ENCODE measurements around the gene SELPLG. TPM values are rescaled to one million over a fixed set of nuclear protein-coding genes. Genes with fewer than 3 reads are reported as not detected.
A peak's percentile ranks its signal among the peaks of the same experiment; 100 is the strongest.

Gene SELPLG
- total and polyA plus RNA-seq, 11 donors = 1.0 to 26.7 (median 4.0) TPM

DNA sequence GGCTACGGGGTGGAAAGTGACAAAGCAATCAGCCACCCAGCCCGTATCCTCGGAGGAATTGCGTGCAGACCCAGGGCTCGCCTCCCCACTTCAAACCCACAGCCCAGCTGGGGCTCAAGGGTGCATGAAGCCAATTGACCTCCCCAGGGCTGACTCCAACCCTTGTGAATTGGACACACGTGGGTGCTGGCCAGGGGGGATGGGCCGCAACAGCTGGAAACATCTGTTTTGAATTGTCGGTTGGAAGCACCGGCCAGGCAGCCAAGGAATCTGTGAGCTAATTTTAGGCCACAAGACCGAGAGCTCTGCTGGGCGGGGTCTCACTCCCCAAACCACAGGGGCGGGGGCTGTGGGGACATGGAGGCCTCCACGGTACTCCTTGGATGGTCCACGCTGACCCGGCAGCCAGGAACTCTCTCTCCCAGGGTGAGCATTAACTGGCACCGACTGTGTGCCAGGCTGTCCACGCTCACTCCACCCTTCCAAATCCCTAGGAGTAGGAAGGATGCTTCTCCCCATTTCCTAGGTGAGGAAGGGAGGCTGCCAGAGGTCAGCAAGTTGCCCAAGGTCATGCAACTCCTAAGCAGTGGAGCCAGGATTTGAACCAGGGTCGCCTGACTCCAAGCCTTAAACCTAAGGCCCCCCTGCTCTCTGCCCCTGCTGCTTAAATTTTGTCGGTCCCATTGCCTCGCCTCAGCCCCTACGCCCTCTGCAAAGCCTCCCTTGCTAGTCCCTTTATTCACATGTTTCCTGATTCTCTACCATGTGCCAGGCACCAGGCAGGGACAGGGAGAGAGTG, 24.0 kb downstream of the SELPLG start:
- no peaks in the 10 kb centered on the region for H3K9me3 ChIP-seq
- intact Hi-C loops (cut with DNase I) = loop anchor here in 2 of 10 donors (5.0 to 10.0 kb wide), 2 partner anchors 37 to 435 kb away; no protein-coding TSS in a partner anchor
- TF ChIP-seq POLR2A (IDR thresholded peaks at IDR 0.05) (no peak), CTCF (IDR thresholded peaks at IDR 0.05) (no peak)
- DNase-seq = peak; percentile 83 to 87 (median 86)
- no peaks in the 10 kb centered on the region for H3K36me3 ChIP-seq
- ATAC-seq = peak; percentile 72 to 87 (median 87)
- peak overlapping the region in 1 of 12 donors; percentile 32 for H3K27ac ChIP-seq
- no peak overlapping the region for H3K4me3 ChIP-seq
- peaks cover 0 to 22% (median 11%) of the 10 kb centered on the region in 12 donors for H3K4me1 ChIP-seq
- WGBS, 4 donors = 29 to 42% (median 36%) methylated on average over 12 to 21 of the region's 21 CpGs
- no peaks in the 10 kb centered on the region for H3K27me3 ChIP-seq

DNA sequence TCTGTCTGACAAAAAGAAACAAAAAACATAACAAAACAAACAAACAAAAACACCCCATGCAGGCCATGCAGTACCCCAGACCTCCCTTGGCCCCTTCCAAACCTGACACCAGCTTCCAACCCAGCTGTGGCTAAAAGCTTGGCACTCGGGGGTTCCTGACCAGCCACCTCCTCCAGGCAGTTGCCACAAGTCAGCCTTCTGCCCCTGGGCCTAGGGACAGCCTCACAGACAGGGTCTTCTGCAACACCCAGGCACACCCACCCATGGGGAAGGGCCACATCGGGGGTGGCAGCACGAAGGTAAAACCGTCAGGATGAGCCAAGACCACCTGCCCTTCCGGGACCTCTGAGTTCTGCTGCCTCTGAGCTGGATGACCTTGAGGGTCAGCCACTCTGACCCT, 25.1 kb downstream of the SELPLG start:
- Histone ChIP-seq H3K27me3 (no peaks in the 10 kb centered on the region), H3K36me3 (no peaks in the 10 kb centered on the region), H3K9me3 (no peaks in the 10 kb centered on the region), H3K4me3 (no peak overlapping the region), H3K4me1 (peaks cover 0 to 18% (median 11%) of the 10 kb centered on the region in 12 donors), H3K27ac (no peak overlapping the region)
- DNase-seq (no peak), ATAC-seq (no peak)
- TF ChIP-seq POLR2A (IDR thresholded peaks at IDR 0.05) (no peak), CTCF (IDR thresholded peaks at IDR 0.05) (no peak)
- intact Hi-C loops (cut with DNase I) = loop anchor here in 1 of 10 donors (10.0 kb wide), 1 partner anchor 434 kb away; no protein-coding TSS in a partner anchor
- WGBS, 4 donors = 79 to 92% (median 82%) methylated on average over 5 of the region's 5 CpGs

- ATAC-seq (no peak), DNase-seq (no peak)
- H3K4me1 ChIP-seq = peaks cover 0 to 17% (median 11%) of the 10 kb centered on the region in 12 donors
- no peaks in the 10 kb centered on the region for H3K9me3 ChIP-seq
- no peaks in the 10 kb centered on the region for H3K36me3 ChIP-seq
- H3K4me3 ChIP-seq = no peak overlapping the region
- 88 to 96% (median 92%) methylated on average over 10 of the region's 10 CpGs for WGBS, 4 donors
- H3K27ac ChIP-seq = no peak overlapping the region
- intact Hi-C loops (cut with DNase I) = loop anchor here in 1 of 10 donors (10.0 kb wide), 1 partner anchor 433 kb away; no protein-coding TSS in a partner anchor
- TF ChIP-seq CTCF (IDR thresholded peaks at IDR 0.05) (no peak), POLR2A (IDR thresholded peaks at IDR 0.05) (no peak)
- H3K27me3 ChIP-seq = no peaks in the 10 kb centered on the region
Observed at GRCh38 chr12:108607981-108608600, 25.6 kb downstream of the SELPLG start.

- Histone ChIP-seq H3K36me3 (no peaks in the 10 kb centered on the region), H3K4me1 (peaks cover 0 to 17% (median 9%) of the 10 kb centered on the region in 12 donors), H3K27me3 (no peaks in the 10 kb centered on the region), H3K9me3 (no peaks in the 10 kb centered on the region), H3K27ac (no peak overlapping the region), H3K4me3 (no peak overlapping the region)
- intact Hi-C loops (cut with DNase I) = loop anchor here in 1 of 10 donors (10.0 kb wide), 1 partner anchor 432 kb away; no protein-coding TSS in a partner anchor
- TF ChIP-seq CTCF (IDR thresholded peaks at IDR 0.05) (no peak), POLR2A (IDR thresholded peaks at IDR 0.05) (no peak)
- 72 to 75% (median 74%) methylated on average over 9 of the region's 9 CpGs for WGBS, 4 donors
- no peak for DNase-seq
- ATAC-seq = no peak
Observed at GRCh38 chr12:108606492-108606891, 27.2 kb downstream of the SELPLG start.
